G401 (cell line): ENCODE measurements around the gene MUC5AC. TPM values are rescaled to one million over a fixed set of nuclear protein-coding genes. Genes with fewer than 3 reads are reported as not detected.
"Not testable (repeated sequence)": the region's sequence is repeated elsewhere in the genome, so short reads cannot be mapped to it uniquely, and the experiment has no call there.

Experiments used
- DNase-seq: peaks from one replicate; pipeline ENCODE4 v3.0.0-alpha.2; 2015; ENCODE audit warnings: low spot score
- in situ Hi-C: cut with HindIII; loops from 2 replicates; pipeline ENCODE4 v1.10.0; 2016; ENCODE audit warnings: low sequenced_read_pairs, mixed read lengths
- total RNA-seq: library from RNA; depleted of rRNA; stranded (reverse); fragments of >200 nt; shearing (Covaris generic); gene quantifications from 2 replicates; pipeline ENCODE4 v1.2.3, GENCODE V29; 2014; rRNA removed

Gene MUC5AC
- not detected in 2 replicates for total RNA-seq

GRCh38 chr11:1157645-1158591 lies at the start of gene MUC5AC:
Gene MUC5AC, plus strand, starts transcription at chr11:1157953. Its CDS starts 47 bp downstream, at chr11:1158000.
- in situ Hi-C loops = no loop called here

GRCh38 chr11:1108246-1108900 lies 49.4 kb upstream of the MUC5AC start:
- DNase-seq = no peak
- in situ Hi-C loops = no loop called here

More at GRCh38 chr11:1157645-1158591, at the start of gene MUC5AC:
- no peak for DNase-seq

GRCh38 chr11:1109101-1109917 lies 48.4 kb upstream of the MUC5AC start:
- DNase-seq = no peak
- in situ Hi-C loops = no loop called here

GRCh38 chr11:1109918-1110705 lies 47.6 kb upstream of the MUC5AC start:
- in situ Hi-C loops = no loop called here

GRCh38 chr11:1111545-1112212 lies 46.1 kb upstream of the MUC5AC start:
- in situ Hi-C loops = no loop called here
- DNase-seq = no peak

More at GRCh38 chr11:1109918-1110705, 47.6 kb upstream of the MUC5AC start:
- no peak for DNase-seq

- in situ Hi-C loops = no loop called here
- no peak for DNase-seq
Measured at GRCh38 chr11:1112351-1113191, 45.2 kb upstream of the MUC5AC start.

- DNase-seq = no peak
- in situ Hi-C loops = no loop called here
Measured at GRCh38 chr11:1113405-1114201, 44.1 kb upstream of the MUC5AC start.

- in situ Hi-C loops, DNase-seq: not testable (repeated sequence)
Measured at GRCh38 chr11:1115292-1115691, 42.5 kb upstream of the MUC5AC start.

GRCh38 chr11:1116104-1116503 lies 41.6 kb upstream of the MUC5AC start:
- in situ Hi-C loops = no loop called here
- no peak for DNase-seq

GRCh38 chr11:1116666-1117390 lies 40.9 kb upstream of the MUC5AC start:
- DNase-seq = no peak
- in situ Hi-C loops = no loop called here

- in situ Hi-C loops = no loop called here
- no peak for DNase-seq
Measured at GRCh38 chr11:1117992-1118391, 39.8 kb upstream of the MUC5AC start.

GRCh38 chr11:1118755-1119603 lies 38.8 kb upstream of the MUC5AC start:
- in situ Hi-C loops = no loop called here
- DNase-seq = no peak

GRCh38 chr11:1119604-1120146 lies 38.1 kb upstream of the MUC5AC start:
- DNase-seq = no peak
- in situ Hi-C loops = no loop called here

GRCh38 chr11:1120532-1121330 lies 37.0 kb upstream of the MUC5AC start:
- in situ Hi-C loops = no loop called here
- DNase-seq = no peak
